HG02852 (cell line): ENCODE data around the gene ISOC1.
A peak's percentile ranks its signal among the peaks of the same experiment; 100 is the strongest.

Source experiments
- ATAC-seq: cut with Tn5 transposase; IDR thresholded peaks from one replicate; pipeline ENCODE4 v1.9.1; 2021; ENCODE audit warnings: mild to moderate bottlenecking, moderate library complexity; ENCODE audit not compliant: unreplicated experiment

The ISOC1 gene

DNA sequence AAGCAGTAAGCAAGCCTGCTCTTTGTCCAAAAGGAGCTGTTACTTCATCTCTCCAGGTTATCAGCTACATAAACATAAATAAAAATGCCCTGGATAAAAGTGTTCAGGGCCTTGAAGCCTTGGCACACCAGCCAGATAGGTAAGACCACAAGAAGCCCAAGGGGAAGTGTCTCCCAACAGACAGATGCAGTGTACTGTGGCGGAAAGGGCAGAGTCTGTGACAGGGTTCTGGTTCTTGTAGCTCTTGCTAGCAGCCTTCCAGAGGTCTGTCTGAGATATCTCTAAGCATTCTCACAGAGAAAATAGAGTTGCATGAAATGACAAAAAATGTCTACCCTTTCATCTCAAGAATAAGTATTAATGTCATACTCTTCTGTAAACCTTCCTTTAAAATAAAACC lies 30.1 kb downstream of the ISOC1 start:
- ATAC-seq: no peak

DNA sequence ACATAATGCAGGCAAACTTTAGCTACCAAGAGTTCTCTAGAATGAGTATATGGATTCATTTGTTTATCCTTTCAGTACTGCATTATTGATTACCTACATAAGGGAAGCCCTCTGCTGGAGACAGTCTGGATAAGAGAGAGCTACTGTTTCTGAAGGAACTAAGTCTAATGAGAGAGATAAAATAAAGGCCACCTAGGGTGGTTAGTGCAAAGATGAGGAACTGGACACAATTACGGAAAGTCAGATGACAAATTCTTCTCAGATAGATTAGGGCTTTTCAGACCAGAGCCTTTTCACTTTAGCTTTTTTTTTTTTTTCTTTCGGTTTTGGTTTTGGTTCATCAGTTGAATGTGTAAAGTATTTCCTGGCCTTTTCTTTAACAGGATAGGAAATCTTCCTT lies 31.3 kb downstream of the ISOC1 start:
- ATAC-seq: peak; percentile 87

DNA sequence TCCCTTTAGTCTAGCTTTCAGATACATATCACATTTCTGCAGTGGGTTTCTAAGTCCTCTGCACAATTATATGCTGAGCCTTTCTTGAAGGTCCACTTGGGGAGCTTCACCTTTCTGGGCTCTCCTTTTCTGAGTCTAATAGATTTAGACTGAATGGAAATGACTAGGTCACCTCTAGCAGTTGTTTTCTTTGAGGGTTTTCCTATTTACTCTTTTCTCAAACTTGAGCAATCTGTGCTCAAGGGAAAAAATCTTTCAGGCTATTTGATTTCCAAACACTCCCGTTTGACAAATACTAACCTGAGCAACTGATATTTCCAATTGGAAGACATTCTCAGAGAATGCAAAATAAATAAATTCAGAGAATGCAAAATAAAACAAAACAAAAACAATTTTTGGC lies 39.0 kb downstream of the ISOC1 start:
- ATAC-seq: no peak

DNA sequence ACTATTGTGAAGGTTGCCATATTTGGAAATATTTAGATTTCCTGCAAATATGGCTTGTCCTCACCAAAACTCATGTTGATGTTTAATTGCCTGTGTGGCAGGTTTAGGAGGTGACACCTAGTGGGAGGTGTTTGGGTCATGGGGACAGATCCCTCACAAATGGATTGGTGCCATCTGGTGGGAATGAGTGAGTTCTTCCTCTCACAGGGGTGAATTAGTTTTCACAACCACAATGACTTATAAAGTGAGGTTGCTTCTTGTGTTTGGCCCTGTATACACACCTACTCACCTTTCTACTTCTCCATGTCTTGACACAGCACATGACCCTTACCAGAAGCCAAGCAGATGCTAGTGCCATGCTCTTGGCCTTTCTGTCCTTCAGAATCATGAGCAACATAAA lies 41.1 kb downstream of the ISOC1 start:
- ATAC-seq: peak; percentile 79

DNA sequence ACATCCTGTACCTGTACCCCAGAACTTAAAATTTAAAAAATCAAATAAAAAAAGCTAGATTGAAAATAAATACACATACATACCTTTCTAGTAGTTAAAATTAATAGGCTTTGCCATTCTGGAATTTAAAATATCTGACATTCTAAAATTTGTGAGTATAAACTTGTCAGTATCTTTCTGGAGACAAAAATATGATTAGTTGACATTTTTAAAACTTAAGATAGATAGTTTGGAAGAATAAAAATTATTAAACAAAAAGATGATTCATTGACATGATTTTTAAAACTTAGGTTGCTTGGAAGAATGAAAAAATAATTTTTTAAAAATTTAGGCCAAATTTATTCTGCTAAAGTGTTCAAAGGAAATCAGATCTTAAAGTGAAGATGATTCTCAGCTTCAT lies 43.1 kb downstream of the ISOC1 start:
- no peak for ATAC-seq

DNA sequence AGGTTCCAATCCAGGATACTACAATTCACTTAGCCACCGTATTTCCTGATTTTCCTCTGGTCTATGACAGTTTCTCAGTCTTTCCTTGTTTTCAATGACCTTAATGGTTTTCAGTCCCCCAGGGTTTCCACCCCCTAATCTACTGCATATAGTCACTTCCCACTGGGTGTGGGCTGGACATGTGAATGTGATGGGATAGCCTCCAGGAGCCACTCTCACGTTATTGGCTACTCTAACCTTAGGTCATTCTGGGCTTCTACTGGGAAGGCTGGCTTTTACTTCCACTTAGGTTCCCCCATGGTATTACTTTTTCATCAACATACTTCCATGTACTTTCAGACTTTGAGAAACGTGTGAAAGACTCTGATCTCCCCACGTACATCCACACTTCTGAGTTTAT lies 46.5 kb downstream of the ISOC1 start:
- ATAC-seq: no peak

DNA sequence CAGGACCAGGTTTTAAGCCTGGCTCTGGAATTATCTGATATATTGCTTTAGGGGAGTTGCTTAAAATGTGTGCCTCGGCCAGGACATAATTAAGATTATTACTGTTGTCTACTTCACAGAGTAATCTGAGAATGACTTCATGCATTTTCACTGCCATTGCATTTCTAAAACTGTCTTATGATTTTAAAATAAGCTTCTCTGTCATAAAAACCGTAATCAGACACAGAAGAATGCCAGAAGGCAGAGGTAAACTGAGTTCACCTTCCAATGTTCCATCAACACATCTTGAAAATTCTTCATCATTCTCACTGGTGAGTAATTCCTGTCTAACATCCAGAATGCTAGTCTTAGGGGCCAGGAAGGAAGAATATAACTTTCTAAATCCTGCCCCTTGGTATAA lies 47.1 kb downstream of the ISOC1 start:
- no peak for ATAC-seq

DNA sequence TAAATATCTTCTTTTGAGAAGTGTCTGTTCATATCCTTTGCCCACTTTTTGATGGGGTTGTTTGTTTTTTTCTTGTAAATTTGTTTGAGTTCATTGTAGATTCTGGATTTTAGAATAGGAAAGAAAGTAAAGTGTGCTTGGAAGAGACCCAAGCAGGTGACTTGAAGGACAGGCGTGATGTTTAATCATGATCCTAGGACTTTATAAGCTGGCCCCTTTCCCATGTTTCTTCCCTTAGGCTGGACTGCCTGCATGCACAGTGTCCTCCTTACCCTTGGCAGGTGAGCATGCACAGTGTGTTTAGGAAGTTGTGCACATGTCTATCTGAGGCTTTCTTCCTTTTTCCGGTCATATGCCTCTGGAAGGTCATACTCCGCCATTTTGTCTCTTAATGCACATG lies 61.3 kb downstream of the ISOC1 start:
- ATAC-seq: no peak

DNA sequence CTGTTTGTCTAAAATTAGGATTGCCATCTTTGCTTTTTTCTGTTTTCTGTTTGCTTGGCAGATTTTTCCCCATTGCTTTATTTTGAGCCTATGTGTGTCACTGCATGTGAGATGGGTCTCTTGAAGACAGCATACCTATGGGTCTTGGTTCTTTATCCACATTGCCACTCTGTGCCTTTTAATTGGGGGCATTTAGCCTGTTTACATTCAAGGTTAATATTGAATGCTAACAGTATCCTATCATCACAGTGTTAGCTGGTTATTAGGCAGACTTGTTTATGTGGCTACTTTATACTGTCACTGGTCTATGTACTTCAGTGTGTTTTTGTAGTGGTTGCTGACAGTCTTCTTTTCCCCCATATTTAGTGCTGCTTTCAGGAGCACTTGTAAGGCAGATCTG lies 67.3 kb downstream of the ISOC1 start:
- no peak for ATAC-seq
